GM23338 (cell line): ENCODE measurements around the gene MRPL52. TPM values are rescaled to one million over a fixed set of nuclear protein-coding genes. Genes with fewer than 3 reads are reported as not detected.

ENCODE experiments used
- ATAC-seq: fragments of 200-7000 bp; cut with Tn5 transposase; 3 replicates; pipeline ENCODE4 v1.9.1; 2020
- DNase-seq: peaks from one replicate; pipeline ENCODE4 v3.0.0-alpha.2; 2015; ENCODE audit warnings: low spot score
- H2AFZ ChIP-seq: fragments of 200-600 bp; sonication (generic); 2 replicates; pipeline ENCODE4 v1.8.0; 2016; ENCODE audit warnings: antibody characterized with exemption, mild to moderate bottlenecking, moderate library complexity
- H3F3A ChIP-seq: fragments of 200-600 bp; sonication (generic); replicated peaks from 2 replicates; pipeline ENCODE4 v1.8.0; 2017; ENCODE audit warnings: antibody characterized with exemption, mixed run types, low read depth
- H3K27ac ChIP-seq: fragments of 200-600 bp; sonication (generic); 2 replicates; pipeline ENCODE4 v1.6.1; 2016; ENCODE audit warnings: low read depth
- H3K27me3 ChIP-seq: fragments of 200-600 bp; sonication (generic); 2 replicates; pipeline ENCODE4 v1.8.0; 2016; ENCODE audit warnings: mild to moderate bottlenecking, mixed run types, moderate library complexity; ENCODE audit not compliant: insufficient read depth
- H3K36me3 ChIP-seq: fragments of 200-600 bp; sonication (generic); 2 replicates; pipeline ENCODE4 v1.8.0; 2016; ENCODE audit warnings: mild to moderate bottlenecking; ENCODE audit not compliant: insufficient read depth
- H3K4me1 ChIP-seq: fragments of 200-600 bp; sonication (generic); 2 replicates; pipeline ENCODE4 v1.8.0; 2016; ENCODE audit warnings: mild to moderate bottlenecking, moderate library complexity; ENCODE audit not compliant: insufficient read depth
- H3K4me2 ChIP-seq: fragments of 200-600 bp; sonication (generic); 2 replicates; pipeline ENCODE4 v1.7.1; 2017; ENCODE audit warnings: mixed run types
- H3K4me3 ChIP-seq: fragments of 200-600 bp; sonication (generic); 2 replicates; pipeline ENCODE4 v1.6.1; 2016; ENCODE audit warnings: mixed run types
- H3K79me2 ChIP-seq: fragments of 200-600 bp; sonication (generic); replicated peaks from 2 replicates; pipeline ENCODE4 v1.8.0; 2017; ENCODE audit warnings: mild to moderate bottlenecking; ENCODE audit not compliant: insufficient read depth
- H3K9me2 ChIP-seq: fragments of 200-600 bp; sonication (generic); 2 replicates; pipeline ENCODE4 v1.8.0; 2017; ENCODE audit not compliant: insufficient read depth
- H4K20me1 ChIP-seq: fragments of 200-600 bp; sonication (generic); replicated peaks from 2 replicates; pipeline ENCODE4 v1.8.0; 2017; ENCODE audit warnings: mild to moderate bottlenecking; ENCODE audit not compliant: insufficient read depth
- H3K27ac Mint-ChIP-seq: 2 replicates; pipeline ENCODE4 v1.8.0; 2020; ENCODE audit warnings: inconsistent platforms, mild to moderate bottlenecking, moderate library complexity, mixed read lengths
- H3K27me3 Mint-ChIP-seq: 3 replicates; pipeline ENCODE4 v1.8.0; 2022; ENCODE audit warnings: low read depth, mild to moderate bottlenecking, moderate library complexity, mixed read lengths, inconsistent platforms; ENCODE audit not compliant: insufficient read depth, poor library complexity
- H3K36me3 Mint-ChIP-seq: 3 replicates; pipeline ENCODE4 v1.8.0; 2021; ENCODE audit warnings: low read depth, mild to moderate bottlenecking, inconsistent platforms, moderate library complexity, mixed read lengths
- H3K4me1 Mint-ChIP-seq: 3 replicates; pipeline ENCODE4 v1.8.0; 2020; ENCODE audit warnings: mild to moderate bottlenecking, inconsistent platforms, mixed read lengths
- H3K4me3 Mint-ChIP-seq: 3 replicates; pipeline ENCODE4 v1.8.0; 2021; ENCODE audit warnings: moderate library complexity, mild to moderate bottlenecking, inconsistent platforms, mixed read lengths
- H3K9me3 Mint-ChIP-seq: 3 replicates; pipeline ENCODE4 v1.8.0; 2020; ENCODE audit warnings: moderate library complexity, mild to moderate bottlenecking, inconsistent platforms, mixed read lengths
- CREB1 ChIP-seq: fragments of 250-450 bp; sonication (Bioruptor Pico); IDR thresholded peaks from 2 replicates; pipeline ENCODE4 v1.5.0; 2020; ENCODE audit warnings: low read depth, mild to moderate bottlenecking, moderate library complexity
- EZH2 ChIP-seq: fragments of 200-600 bp; sonication (generic); IDR thresholded peaks from one replicate; pipeline ENCODE4 v1.8.0; 2017; ENCODE audit warnings: antibody characterized with exemption, mild to moderate bottlenecking, low read depth; ENCODE audit not compliant: unreplicated experiment
- EZH2phosphoT487 ChIP-seq: fragments of 200-600 bp; sonication (generic); IDR thresholded peaks from one replicate; pipeline ENCODE4 v1.8.1; 2018; ENCODE audit warnings: antibody characterized with exemption; ENCODE audit not compliant: unreplicated experiment
- JUNB ChIP-seq: IDR thresholded peaks from one replicate; pipeline ENCODE4 v1.6.1; 2016; ENCODE audit warnings: antibody characterized with exemption; ENCODE audit not compliant: unreplicated experiment
- NANOG ChIP-seq: IDR thresholded peaks from 2 replicates; pipeline ENCODE4 v1.6.1; 2016; ENCODE audit warnings: antibody characterized with exemption, borderline replicate concordance
- POLR2AphosphoS5 ChIP-seq: IDR thresholded peaks from 2 replicates; pipeline ENCODE4 v1.6.1; 2016; ENCODE audit warnings: antibody characterized with exemption, low read depth
- STAT1 ChIP-seq: IDR thresholded peaks from one replicate; pipeline ENCODE4 v1.6.1; 2016; ENCODE audit warnings: antibody characterized with exemption; ENCODE audit not compliant: unreplicated experiment
- ZNF114 ChIP-seq: fragments of 250-450 bp; sonication (Bioruptor Pico); IDR thresholded peaks from 2 replicates; pipeline ENCODE4 v1.5.0; 2020; ENCODE audit warnings: mild to moderate bottlenecking, moderate library complexity
- ZNF331 ChIP-seq: fragments of 250-450 bp; sonication (Bioruptor Pico); IDR thresholded peaks from 2 replicates; pipeline ENCODE4 v1.5.0; 2020; ENCODE audit warnings: low read depth, mild to moderate bottlenecking, moderate library complexity
- polyA plus RNA-seq: library from polyadenylated mRNA; unstranded; fragments of >200 nt; fragmentation: Nextera tagmentation; extraction: Ambion mirVana; gene quantifications from 2 replicates; pipeline ENCODE4 v1.2.1, GENCODE V29; 2016
- total RNA-seq: library from RNA; depleted of rRNA; stranded (reverse); fragments of >200 nt; shearing (Covaris generic); gene quantifications from 2 replicates; pipeline ENCODE4 v1.2.3, GENCODE V29; 2014
- TF ChIP-seq, protein P1 (sequence below): fragments of 250-450 bp; sonication (Bioruptor Pico); IDR thresholded peaks from 2 replicates; pipeline ENCODE4 v1.5.0; 2020; ENCODE audit warnings: mild to moderate bottlenecking, moderate library complexity
- TF ChIP-seq, protein P2 (sequence below): IDR thresholded peaks from 2 replicates; pipeline ENCODE4 v1.6.1; 2016; ENCODE audit warnings: antibody characterized with exemption
- TF ChIP-seq, protein P3 (sequence below): IDR thresholded peaks from one replicate; pipeline ENCODE4 v1.6.1; 2018; ENCODE audit warnings: antibody characterized with exemption; ENCODE audit not compliant: unreplicated experiment
- TF ChIP-seq, protein P4 (sequence below), 2 experiments: fragments of 200-600 bp in 1 of 2; sonication (generic) in 1 of 2; conservative IDR thresholded peaks; 2 replicates each; pipeline versions ENCODE4 v1.5.1 to v1.6.1; 2016 to 2017; ENCODE audit warnings: antibody characterized with exemption in 2 of 2, low read depth in 2 of 2, mild to moderate bottlenecking in 2 of 2, moderate library complexity in 1 of 2

The MRPL52 gene
- total and polyA plus RNA-seq, 2 experiments from 2014 or later: 131 to 617 TPM

DNA sequence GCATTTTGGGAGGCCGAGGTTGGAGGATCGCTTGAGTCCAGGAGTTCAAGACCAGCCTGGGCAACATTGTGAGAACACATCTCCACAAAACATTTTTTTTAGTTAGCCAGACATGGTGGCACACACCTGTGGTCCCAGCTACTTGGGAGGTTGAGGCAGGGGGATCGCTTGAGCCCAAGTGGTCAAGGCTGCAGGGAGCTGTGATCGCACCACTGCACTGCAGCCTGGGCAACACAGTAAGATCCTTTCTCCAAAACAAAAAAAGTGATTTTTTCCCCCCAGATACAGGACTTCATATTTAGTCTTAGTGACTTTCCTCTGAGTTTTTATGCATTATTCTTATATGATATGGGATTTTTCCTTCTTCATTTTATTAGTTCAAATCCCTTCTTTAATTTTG, 43.0 kb upstream of the MRPL52 start:
- Mint-ChIP-seq H3K4me3 (no peak overlapping the region), H3K4me1 (0 out of 3 replicates have a peak, but pooled peaks cover under 1% of the 10 kb centered on the region), H3K36me3 (no peaks in the 10 kb centered on the region), H3K27ac (no peak overlapping the region), H3K9me3 (no peaks in the 10 kb centered on the region), H3K27me3 (peaks cover 6% of the 10 kb centered on the region)
- Histone ChIP-seq H3K27me3 (no peaks in the 10 kb centered on the region), H3K4me1 (no peaks in the 10 kb centered on the region), H2AFZ (no peak overlapping the region), H3K79me2 (no peaks in the 10 kb centered on the region), H3K36me3 (no peaks in the 10 kb centered on the region), H3K4me3 (no peak overlapping the region), H4K20me1 (no peaks in the 10 kb centered on the region), H3K27ac (no peak overlapping the region), H3K4me2 (no peak overlapping the region), H3F3A (no peaks in the 10 kb centered on the region), H3K9me2 (no peaks in the 10 kb centered on the region)
- TF ChIP-seq ZNF114 (CRISPR knock-in tag) (no peak), EZH2 (no peak), EZH2phosphoT487 (no peak), NANOG (no peak), CREB1 (no peak), ZNF331 (CRISPR knock-in tag) (no peak), STAT1 (no peak), POLR2AphosphoS5 (no peak), JUNB (no peak)
- TF ChIP-seq, protein P1, sequence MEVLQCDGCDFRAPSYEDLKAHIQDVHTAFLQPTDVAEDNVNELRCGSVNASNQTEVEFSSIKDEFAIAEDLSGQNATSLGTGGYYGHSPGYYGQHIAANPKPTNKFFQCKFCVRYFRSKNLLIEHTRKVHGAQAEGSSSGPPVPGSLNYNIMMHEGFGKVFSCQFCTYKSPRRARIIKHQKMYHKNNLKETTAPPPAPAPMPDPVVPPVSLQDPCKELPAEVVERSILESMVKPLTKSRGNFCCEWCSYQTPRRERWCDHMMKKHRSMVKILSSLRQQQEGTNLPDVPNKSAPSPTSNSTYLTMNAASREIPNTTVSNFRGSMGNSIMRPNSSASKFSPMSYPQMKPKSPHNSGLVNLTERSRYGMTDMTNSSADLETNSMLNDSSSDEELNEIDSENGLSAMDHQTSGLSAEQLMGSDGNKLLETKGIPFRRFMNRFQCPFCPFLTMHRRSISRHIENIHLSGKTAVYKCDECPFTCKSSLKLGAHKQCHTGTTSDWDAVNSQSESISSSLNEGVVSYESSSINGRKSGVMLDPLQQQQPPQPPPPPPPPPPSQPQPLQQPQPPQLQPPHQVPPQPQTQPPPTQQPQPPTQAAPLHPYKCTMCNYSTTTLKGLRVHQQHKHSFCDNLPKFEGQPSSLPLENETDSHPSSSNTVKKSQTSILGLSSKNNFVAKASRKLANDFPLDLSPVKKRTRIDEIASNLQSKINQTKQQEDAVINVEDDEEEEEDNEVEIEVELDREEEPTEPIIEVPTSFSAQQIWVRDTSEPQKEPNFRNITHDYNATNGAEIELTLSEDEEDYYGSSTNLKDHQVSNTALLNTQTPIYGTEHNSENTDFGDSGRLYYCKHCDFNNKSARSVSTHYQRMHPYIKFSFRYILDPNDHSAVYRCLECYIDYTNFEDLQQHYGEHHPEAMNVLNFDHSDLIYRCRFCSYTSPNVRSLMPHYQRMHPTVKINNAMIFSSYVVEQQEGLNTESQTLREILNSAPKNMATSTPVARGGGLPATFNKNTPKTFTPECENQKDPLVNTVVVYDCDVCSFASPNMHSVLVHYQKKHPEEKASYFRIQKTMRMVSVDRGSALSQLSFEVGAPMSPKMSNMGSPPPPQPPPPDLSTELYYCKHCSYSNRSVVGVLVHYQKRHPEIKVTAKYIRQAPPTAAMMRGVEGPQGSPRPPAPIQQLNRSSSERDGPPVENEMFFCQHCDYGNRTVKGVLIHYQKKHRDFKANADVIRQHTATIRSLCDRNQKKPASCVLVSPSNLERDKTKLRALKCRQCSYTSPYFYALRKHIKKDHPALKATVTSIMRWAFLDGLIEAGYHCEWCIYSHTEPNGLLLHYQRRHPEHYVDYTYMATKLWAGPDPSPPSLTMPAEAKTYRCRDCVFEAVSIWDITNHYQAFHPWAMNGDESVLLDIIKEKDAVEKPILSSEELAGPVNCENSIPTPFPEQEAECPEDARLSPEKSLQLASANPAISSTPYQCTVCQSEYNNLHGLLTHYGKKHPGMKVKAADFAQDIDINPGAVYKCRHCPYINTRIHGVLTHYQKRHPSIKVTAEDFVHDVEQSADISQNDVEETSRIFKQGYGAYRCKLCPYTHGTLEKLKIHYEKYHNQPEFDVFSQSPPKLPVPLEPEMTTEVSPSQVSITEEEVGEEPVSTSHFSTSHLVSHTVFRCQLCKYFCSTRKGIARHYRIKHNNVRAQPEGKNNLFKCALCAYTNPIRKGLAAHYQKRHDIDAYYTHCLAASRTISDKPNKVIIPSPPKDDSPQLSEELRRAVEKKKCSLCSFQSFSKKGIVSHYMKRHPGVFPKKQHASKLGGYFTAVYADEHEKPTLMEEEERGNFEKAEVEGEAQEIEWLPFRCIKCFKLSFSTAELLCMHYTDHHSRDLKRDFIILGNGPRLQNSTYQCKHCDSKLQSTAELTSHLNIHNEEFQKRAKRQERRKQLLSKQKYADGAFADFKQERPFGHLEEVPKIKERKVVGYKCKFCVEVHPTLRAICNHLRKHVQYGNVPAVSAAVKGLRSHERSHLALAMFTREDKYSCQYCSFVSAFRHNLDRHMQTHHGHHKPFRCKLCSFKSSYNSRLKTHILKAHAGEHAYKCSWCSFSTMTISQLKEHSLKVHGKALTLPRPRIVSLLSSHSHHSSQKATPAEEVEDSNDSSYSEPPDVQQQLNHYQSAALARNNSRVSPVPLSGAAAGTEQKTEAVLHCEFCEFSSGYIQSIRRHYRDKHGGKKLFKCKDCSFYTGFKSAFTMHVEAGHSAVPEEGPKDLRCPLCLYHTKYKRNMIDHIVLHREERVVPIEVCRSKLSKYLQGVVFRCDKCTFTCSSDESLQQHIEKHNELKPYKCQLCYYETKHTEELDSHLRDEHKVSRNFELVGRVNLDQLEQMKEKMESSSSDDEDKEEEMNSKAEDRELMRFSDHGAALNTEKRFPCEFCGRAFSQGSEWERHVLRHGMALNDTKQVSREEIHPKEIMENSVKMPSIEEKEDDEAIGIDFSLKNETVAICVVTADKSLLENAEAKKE (CRISPR knock-in tag): no peak
- TF ChIP-seq, protein P2, sequence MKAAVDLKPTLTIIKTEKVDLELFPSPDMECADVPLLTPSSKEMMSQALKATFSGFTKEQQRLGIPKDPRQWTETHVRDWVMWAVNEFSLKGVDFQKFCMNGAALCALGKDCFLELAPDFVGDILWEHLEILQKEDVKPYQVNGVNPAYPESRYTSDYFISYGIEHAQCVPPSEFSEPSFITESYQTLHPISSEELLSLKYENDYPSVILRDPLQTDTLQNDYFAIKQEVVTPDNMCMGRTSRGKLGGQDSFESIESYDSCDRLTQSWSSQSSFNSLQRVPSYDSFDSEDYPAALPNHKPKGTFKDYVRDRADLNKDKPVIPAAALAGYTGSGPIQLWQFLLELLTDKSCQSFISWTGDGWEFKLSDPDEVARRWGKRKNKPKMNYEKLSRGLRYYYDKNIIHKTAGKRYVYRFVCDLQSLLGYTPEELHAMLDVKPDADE: no peak
- TF ChIP-seq, protein P3, sequence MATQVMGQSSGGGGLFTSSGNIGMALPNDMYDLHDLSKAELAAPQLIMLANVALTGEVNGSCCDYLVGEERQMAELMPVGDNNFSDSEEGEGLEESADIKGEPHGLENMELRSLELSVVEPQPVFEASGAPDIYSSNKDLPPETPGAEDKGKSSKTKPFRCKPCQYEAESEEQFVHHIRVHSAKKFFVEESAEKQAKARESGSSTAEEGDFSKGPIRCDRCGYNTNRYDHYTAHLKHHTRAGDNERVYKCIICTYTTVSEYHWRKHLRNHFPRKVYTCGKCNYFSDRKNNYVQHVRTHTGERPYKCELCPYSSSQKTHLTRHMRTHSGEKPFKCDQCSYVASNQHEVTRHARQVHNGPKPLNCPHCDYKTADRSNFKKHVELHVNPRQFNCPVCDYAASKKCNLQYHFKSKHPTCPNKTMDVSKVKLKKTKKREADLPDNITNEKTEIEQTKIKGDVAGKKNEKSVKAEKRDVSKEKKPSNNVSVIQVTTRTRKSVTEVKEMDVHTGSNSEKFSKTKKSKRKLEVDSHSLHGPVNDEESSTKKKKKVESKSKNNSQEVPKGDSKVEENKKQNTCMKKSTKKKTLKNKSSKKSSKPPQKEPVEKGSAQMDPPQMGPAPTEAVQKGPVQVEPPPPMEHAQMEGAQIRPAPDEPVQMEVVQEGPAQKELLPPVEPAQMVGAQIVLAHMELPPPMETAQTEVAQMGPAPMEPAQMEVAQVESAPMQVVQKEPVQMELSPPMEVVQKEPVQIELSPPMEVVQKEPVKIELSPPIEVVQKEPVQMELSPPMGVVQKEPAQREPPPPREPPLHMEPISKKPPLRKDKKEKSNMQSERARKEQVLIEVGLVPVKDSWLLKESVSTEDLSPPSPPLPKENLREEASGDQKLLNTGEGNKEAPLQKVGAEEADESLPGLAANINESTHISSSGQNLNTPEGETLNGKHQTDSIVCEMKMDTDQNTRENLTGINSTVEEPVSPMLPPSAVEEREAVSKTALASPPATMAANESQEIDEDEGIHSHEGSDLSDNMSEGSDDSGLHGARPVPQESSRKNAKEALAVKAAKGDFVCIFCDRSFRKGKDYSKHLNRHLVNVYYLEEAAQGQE: no peak
- TF ChIP-seq, protein P4, sequence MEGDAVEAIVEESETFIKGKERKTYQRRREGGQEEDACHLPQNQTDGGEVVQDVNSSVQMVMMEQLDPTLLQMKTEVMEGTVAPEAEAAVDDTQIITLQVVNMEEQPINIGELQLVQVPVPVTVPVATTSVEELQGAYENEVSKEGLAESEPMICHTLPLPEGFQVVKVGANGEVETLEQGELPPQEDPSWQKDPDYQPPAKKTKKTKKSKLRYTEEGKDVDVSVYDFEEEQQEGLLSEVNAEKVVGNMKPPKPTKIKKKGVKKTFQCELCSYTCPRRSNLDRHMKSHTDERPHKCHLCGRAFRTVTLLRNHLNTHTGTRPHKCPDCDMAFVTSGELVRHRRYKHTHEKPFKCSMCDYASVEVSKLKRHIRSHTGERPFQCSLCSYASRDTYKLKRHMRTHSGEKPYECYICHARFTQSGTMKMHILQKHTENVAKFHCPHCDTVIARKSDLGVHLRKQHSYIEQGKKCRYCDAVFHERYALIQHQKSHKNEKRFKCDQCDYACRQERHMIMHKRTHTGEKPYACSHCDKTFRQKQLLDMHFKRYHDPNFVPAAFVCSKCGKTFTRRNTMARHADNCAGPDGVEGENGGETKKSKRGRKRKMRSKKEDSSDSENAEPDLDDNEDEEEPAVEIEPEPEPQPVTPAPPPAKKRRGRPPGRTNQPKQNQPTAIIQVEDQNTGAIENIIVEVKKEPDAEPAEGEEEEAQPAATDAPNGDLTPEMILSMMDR (conservative IDR thresholded peaks at IDR 0.05; ENCODE audit: low read depth in 2 of 2): no peak
- ATAC-seq (no peak), DNase-seq (no peak)
